OCI-LY7 (cell line): ENCODE measurements around the gene DCLK3. TPM values are rescaled to one million over a fixed set of nuclear protein-coding genes. Genes with fewer than 3 reads are reported as not detected.

Source experiments
- BruUV-seq: library from RNA; stranded (reverse); fragments of 400-500 nt; replicated peaks from 2 replicates; lab custom pipeline; 2021; lab: Mats Ljungman, UMichigan
- CTCF ChIA-PET: fragments of 300-600 bp; sonication (Branson Sonifier 250); formaldehyde crosslinking; loops from one replicate; lab custom pipeline; 2022; ENCODE audit warnings: antibody characterized with exemption; ENCODE audit not compliant: unreplicated experiment; lab: Charles Lee
- POLR2A ChIA-PET: fragments of 300-600 bp; sonication (Branson Sonifier 250); formaldehyde crosslinking; loops from one replicate; lab custom pipeline; 2022; ENCODE audit warnings: antibody characterized with exemption; lab: Charles Lee
- DNase-seq: peaks from one replicate; pipeline ENCODE4 v3.0.0-alpha.2; 2015; ENCODE audit warnings: low spot score
- H2AFZ ChIP-seq: fragments of 200-600 bp; sonication (generic), shearing (Covaris generic); 2 replicates; pipeline ENCODE4 v1.6.1; 2014; ENCODE audit warnings: mild to moderate bottlenecking, antibody characterized with exemption, low read length, moderate library complexity
- H3K27ac ChIP-seq: fragments of 200-600 bp; sonication (generic); 2 replicates; pipeline ENCODE4 v1.5.1; 2014; ENCODE audit warnings: mixed run types, low read depth, mild to moderate bottlenecking, moderate library complexity, low read length, inconsistent platforms; ENCODE audit not compliant: poor library complexity, severe bottlenecking
- H3K36me3 ChIP-seq: fragments of 200-600 bp; sonication (generic); 2 replicates; pipeline ENCODE4 v1.6.1; 2014; ENCODE audit warnings: mild to moderate bottlenecking, antibody characterized with exemption, low read length, moderate library complexity, mixed read lengths; ENCODE audit not compliant: insufficient read depth
- H3K4me1 ChIP-seq: fragments of 200-600 bp; sonication (generic); 2 replicates; pipeline ENCODE4 v1.5.1; 2014; ENCODE audit warnings: mild to moderate bottlenecking, low read length; ENCODE audit not compliant: insufficient read depth, poor library complexity, severe bottlenecking
- H3K4me2 ChIP-seq: fragments of 200-600 bp; sonication (generic); 2 replicates; pipeline ENCODE4 v1.6.1; 2014; ENCODE audit warnings: mild to moderate bottlenecking, low read length
- H3K4me3 ChIP-seq: fragments of 200-600 bp; sonication (generic); 2 replicates; pipeline ENCODE4 v1.5.1; 2014; ENCODE audit warnings: mild to moderate bottlenecking, low read depth, low read length; ENCODE audit not compliant: poor library complexity, severe bottlenecking
- H3K79me2 ChIP-seq: fragments of 200-600 bp; sonication (generic); 2 replicates; pipeline ENCODE4 v1.6.1; 2016; ENCODE audit warnings: low read depth, mild to moderate bottlenecking, low read length, moderate library complexity, mixed read lengths; ENCODE audit not compliant: insufficient read depth
- H3K9me2 ChIP-seq: fragments of 200-600 bp; sonication (generic); 2 replicates; pipeline ENCODE4 v1.6.1; 2016; ENCODE audit warnings: mild to moderate bottlenecking, low read length, mixed read lengths; ENCODE audit not compliant: insufficient read depth
- H3K9me3 ChIP-seq: fragments of 200-600 bp; sonication (generic); 2 replicates; pipeline ENCODE4 v1.6.1; 2014; ENCODE audit warnings: mild to moderate bottlenecking, mixed run types, low read length, mixed read lengths
- H4K20me1 ChIP-seq: fragments of 200-600 bp; sonication (generic); 2 replicates; pipeline ENCODE4 v1.6.1; 2014; ENCODE audit warnings: mild to moderate bottlenecking, antibody characterized with exemption, low read length, moderate library complexity, mixed read lengths; ENCODE audit not compliant: insufficient read depth
- CTCF ChIP-seq: fragments of 200-600 bp; sonication (generic); conservative IDR thresholded peaks from 2 replicates; pipeline ENCODE4 v1.5.1; 2014; ENCODE audit warnings: mild to moderate bottlenecking, antibody characterized with exemption, low read length, moderate library complexity, mixed read lengths
- EZH2phosphoT487 ChIP-seq: fragments of 200-600 bp; sonication (generic); IDR thresholded peaks from 2 replicates; pipeline ENCODE4 v1.6.1; 2018; ENCODE audit warnings: low read depth, borderline replicate concordance, mild to moderate bottlenecking, mixed run types, antibody characterized with exemption, low read length, moderate library complexity, mixed read lengths
- intact Hi-C: fragments of 100-400 bp; cut with micrococcal nuclease; formaldehyde crosslinking; loops from one replicate; pipeline ENCODE4 v1.10.0; 2022; ENCODE audit not compliant: unreplicated experiment
- total RNA-seq, 2 experiments: library from RNA; depleted of rRNA in 1 of 2; stranded (reverse); fragments of >200 nt in 1 of 2; shearing (Covaris generic) in 1 of 2; gene quantifications; 2 replicates each; pipeline ENCODE4 v1.2.3, GENCODE V29; 2014 to 2022

The DCLK3 gene
- total RNA-seq, 2 experiments from 2014 or later, result not detected

GRCh38 chr3:36663666-36664291 is 100.6 kb downstream of the DCLK3 start:
- H3K4me3 ChIP-seq, result no peak overlapping the region
- H3K4me2 ChIP-seq, result no peak overlapping the region
- no peak overlapping the region for H2AFZ ChIP-seq
- TF ChIP-seq EZH2phosphoT487 (no peak), CTCF (no peak)
- no peaks in the 10 kb centered on the region for H4K20me1 ChIP-seq
- DNase-seq, result no peak
- H3K4me1 ChIP-seq, result no peaks in the 10 kb centered on the region
- H3K9me3 ChIP-seq, result no peaks in the 10 kb centered on the region
- intact Hi-C loops, result no loop called here
- H3K9me2 ChIP-seq, result no peaks in the 10 kb centered on the region
- ChIA-PET CTCF (no interaction called here), POLR2A (interaction anchor here (0.6 kb wide), 1 partner anchor 1442 kb away, joined by 3 read pairs; no protein-coding TSS in a partner anchor)
- H3K79me2 ChIP-seq, result no peaks in the 10 kb centered on the region
- no TSS peak for BruUV-seq
- H3K27ac ChIP-seq, result no peak overlapping the region
- H3K36me3 ChIP-seq, result no peaks in the 10 kb centered on the region

DNA sequence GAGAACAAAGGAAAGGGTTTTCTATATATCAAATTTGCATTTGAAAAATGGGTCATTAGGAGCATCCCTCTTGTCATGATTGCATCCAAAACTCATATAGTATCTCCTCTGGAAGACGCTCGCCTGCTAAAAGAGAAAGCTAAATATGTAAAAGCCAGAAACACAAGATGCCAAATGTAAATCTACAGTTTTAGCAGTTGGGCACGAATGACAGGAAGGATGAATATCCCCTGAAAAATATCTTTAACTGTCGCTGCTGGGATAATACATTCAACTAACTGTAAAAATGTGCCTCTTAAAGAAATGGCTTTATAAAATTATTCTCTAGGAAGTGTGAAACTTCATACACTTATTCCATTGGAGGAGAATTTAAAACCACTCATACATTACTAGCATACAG is 101.7 kb downstream of the DCLK3 start:
- Histone ChIP-seq H3K4me2 (no peak overlapping the region), H2AFZ (no peak overlapping the region), H4K20me1 (no peaks in the 10 kb centered on the region), H3K79me2 (no peaks in the 10 kb centered on the region), H3K27ac (no peak overlapping the region), H3K36me3 (no peaks in the 10 kb centered on the region), H3K4me1 (no peaks in the 10 kb centered on the region), H3K4me3 (no peak overlapping the region), H3K9me2 (no peaks in the 10 kb centered on the region), H3K9me3 (no peaks in the 10 kb centered on the region)
- no peak for TF ChIP-seq CTCF
- no peak for TF ChIP-seq EZH2phosphoT487
- intact Hi-C loops, result no loop called here
- ChIA-PET CTCF (no interaction called here), POLR2A (interaction anchor here (1.2 kb wide), 1 partner anchor 9 kb away, joined by 4 read pairs; no protein-coding TSS in a partner anchor)
- no TSS peak for BruUV-seq
- no peak for DNase-seq

Other genes with a start within 250 kb of the DCLK3 start
- 29.1 and 34.9 TPM in 2 replicates for gene TRANK1, start 180.5 kb upstream of the DCLK3 start, total RNA-seq (2014; rRNA removed; shearing (Covaris generic))
- gene TRANK1, start 180.5 kb upstream of the DCLK3 start, total RNA-seq (2022), result 57.1 and 66.3 TPM in 2 replicates
- gene EPM2AIP1, start 228.6 kb upstream of the DCLK3 start, total RNA-seq (2014; rRNA removed; shearing (Covaris generic)), result 35.7 and 40.7 TPM in 2 replicates
- gene EPM2AIP1, start 228.6 kb upstream of the DCLK3 start, total RNA-seq (2022), result 31.7 and 39.1 TPM in 2 replicates
- gene MLH1, start 229.0 kb upstream of the DCLK3 start, total RNA-seq (2014; rRNA removed; shearing (Covaris generic)), result 94.2 and 124 TPM in 2 replicates
- gene MLH1, start 229.0 kb upstream of the DCLK3 start, total RNA-seq (2022), result 96.5 and 102 TPM in 2 replicates